Upper lobe of left lung (tissue), 6 donors: Measurements from ENCODE around the gene MUC16. TPM values are rescaled to one million over a fixed set of nuclear protein-coding genes. Genes with fewer than 3 reads are reported as not detected.
A peak's percentile ranks its signal among the peaks of the same experiment; 100 is the strongest.

ENCODE experiments used
- ATAC-seq, 2 donors: fragments of 200-7000 bp; cut with Tn5 transposase; one replicate each; pipeline ENCODE4 v1.9.1; 2022; ENCODE audit warnings: mild to moderate bottlenecking in 2 of 2, moderate library complexity in 2 of 2; ENCODE audit not compliant: low FRiP score in 2 of 2
- DNase-seq, 2 donors: peaks; one replicate each; pipeline ENCODE4 v3.0.0-alpha.2; 2019 to 2020
- H3K27ac ChIP-seq, 4 donors: fragments of 200-600 bp; sonication (generic); one replicate each; pipeline ENCODE4 v1.5.1; 2016 to 2019
- H3K27me3 ChIP-seq, 4 donors: fragments of 200-600 bp; sonication (generic); one replicate each; pipeline ENCODE4 v1.5.1; 2017 to 2019
- H3K36me3 ChIP-seq, 4 donors: fragments of 200-600 bp; sonication (generic); one replicate each; pipeline ENCODE4 v1.5.1; 2016 to 2019
- H3K4me1 ChIP-seq, 4 donors: fragments of 200-600 bp; sonication (generic); one replicate each; pipeline ENCODE4 v1.5.1; 2018 to 2019
- H3K4me3 ChIP-seq, 4 donors: fragments of 200-600 bp; sonication (generic); one replicate each; pipeline ENCODE4 v1.5.1; 2017 to 2019; ENCODE audit warnings: mild to moderate bottlenecking in 2 of 4, moderate library complexity in 1 of 4
- H3K9me3 ChIP-seq, 4 donors: fragments of 200-600 bp; sonication (generic); one replicate each; pipeline ENCODE4 v1.5.1; 2018 to 2019
- CTCF ChIP-seq, 6 experiments: fragments of 450-650 bp in 4 of 6; fragments of 200-600 bp in 2 of 6; sonication (generic) in 2 of 6; IDR thresholded peaks; one replicate each; pipeline ENCODE4 v1.5.1; 2016 to 2019; ENCODE audit warnings: antibody characterized with exemption in 6 of 6
- EP300 ChIP-seq, 4 donors: sonication (generic); formaldehyde crosslinking; IDR thresholded peaks; one replicate each; pipeline ENCODE4 v1.5.1; 2017; ENCODE audit warnings: antibody characterized with exemption in 4 of 4, control low read depth in 2 of 4
- POLR2A ChIP-seq, 4 donors: fragments of 450-650 bp; IDR thresholded peaks; one replicate each; pipeline ENCODE4 v1.5.1; 2016 to 2017; ENCODE audit warnings: antibody characterized with exemption in 4 of 4, mild to moderate bottlenecking in 2 of 4
- POLR2AphosphoS5 ChIP-seq, 2 donors: sonication (generic); formaldehyde crosslinking; IDR thresholded peaks; one replicate each; pipeline ENCODE4 v1.5.1; 2017; ENCODE audit warnings: antibody characterized with exemption in 2 of 2
- WGBS, 2 donors: methylation state at CpG; one replicate each; pipeline ENCODE4 v1.1.5; 2017 to 2018; 5-methylcytosine and 5-hydroxymethylcytosine counted together
- total RNA-seq, 6 donors: library from RNA; depleted of rRNA in 4 of 6; stranded (reverse); fragments of >200 nt in 4 of 6; gene quantifications; one replicate each; pipeline versions ENCODE4 v1.1.0 to v1.2.1, GENCODE V29; 2016 to 2021
- donor health status: DM: no; HTN: no; CAD: no; lungs with moderate emphysema.
- donor health status: DM: no; HTN: yes; CAD: no; lungs with severe emphysema.

Gene MUC16
- total RNA-seq, 6 donors from 2014 or later = 0.15 to 24.7 (median 0.82) TPM

GRCh38 chr19:9010693-9011092, 484 bp upstream of the MUC16 start:
- Histone ChIP-seq H3K4me3 (no peak overlapping the region), H3K27me3 (no peaks in the 10 kb centered on the region), H3K9me3 (no peaks in the 10 kb centered on the region), H3K36me3 (no peaks in the 10 kb centered on the region), H3K4me1 (no peaks in the 10 kb centered on the region), H3K27ac (no peak overlapping the region)
- 79 to 100% methylated on average over 1 to 12 of the region's 12 CpGs for WGBS, 2 donors
- peak in 1 of 2 donors; percentile 12 for ATAC-seq
- no peak for DNase-seq
- no peak for TF ChIP-seq EP300 (IDR thresholded peaks at IDR 0.05)
- TF ChIP-seq POLR2A (IDR thresholded peaks at IDR 0.05) = no peak
- TF ChIP-seq CTCF (IDR thresholded peaks at IDR 0.05) = no peak
- TF ChIP-seq POLR2AphosphoS5 (IDR thresholded peaks at IDR 0.05) = no peak

DNA sequence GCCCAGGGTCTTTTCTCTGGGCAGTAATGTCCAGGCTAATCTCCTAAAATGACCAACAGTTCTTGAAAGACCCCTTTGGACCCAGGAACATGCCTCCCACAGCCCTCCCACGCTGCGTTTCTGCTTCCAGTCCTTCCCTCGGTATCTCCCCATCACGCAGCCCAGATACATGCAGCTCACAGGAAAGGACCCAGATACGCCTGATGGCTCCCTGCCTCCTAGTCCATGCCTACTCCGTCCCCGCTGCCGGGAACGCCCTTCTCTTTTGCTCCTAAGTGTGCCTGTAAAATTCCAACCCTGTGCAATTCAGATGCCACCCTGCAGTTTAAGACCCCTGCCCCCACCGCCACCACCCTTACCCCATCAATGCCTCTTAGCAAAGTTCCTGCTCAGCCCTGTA, 778 bp downstream of the MUC16 start:
- TF ChIP-seq EP300 (IDR thresholded peaks at IDR 0.05) = no peak
- H3K27ac ChIP-seq = no peak overlapping the region
- WGBS, 2 donors = 67 to 77% methylated on average over 10 of the region's 10 CpGs
- no peaks in the 10 kb centered on the region for H3K36me3 ChIP-seq
- no peak for ATAC-seq
- H3K27me3 ChIP-seq = no peaks in the 10 kb centered on the region
- H3K9me3 ChIP-seq = no peaks in the 10 kb centered on the region
- no peaks in the 10 kb centered on the region for H3K4me1 ChIP-seq
- no peak overlapping the region for H3K4me3 ChIP-seq
- DNase-seq = no peak

- no peak overlapping the region for H3K27ac ChIP-seq
- no peaks in the 10 kb centered on the region for H3K27me3 ChIP-seq
- WGBS, 2 donors = 56% methylated on average over 10 of the region's 10 CpGs; no CpG with 5 or more reads in 1 of the 2 donors
- H3K4me1 ChIP-seq = no peaks in the 10 kb centered on the region
- no peak for DNase-seq
- H3K4me3 ChIP-seq = no peak overlapping the region
- peak in 1 of 2 donors; percentile 31 for ATAC-seq
- no peaks in the 10 kb centered on the region for H3K36me3 ChIP-seq
- TF ChIP-seq POLR2AphosphoS5 (IDR thresholded peaks at IDR 0.05) (no peak), EP300 (IDR thresholded peaks at IDR 0.05) (no peak), CTCF (IDR thresholded peaks at IDR 0.05) (no peak), POLR2A (IDR thresholded peaks at IDR 0.05) (no peak)
- no peaks in the 10 kb centered on the region for H3K9me3 ChIP-seq
Observed at GRCh38 chr19:9008667-9009066, 1.5 kb downstream of the MUC16 start.

- no peak for DNase-seq
- 87 to 89% methylated on average over 5 of the region's 5 CpGs for WGBS, 2 donors
- Histone ChIP-seq H3K4me1 (no peaks in the 10 kb centered on the region), H3K4me3 (no peak overlapping the region), H3K36me3 (no peaks in the 10 kb centered on the region), H3K27ac (no peak overlapping the region), H3K9me3 (no peaks in the 10 kb centered on the region), H3K27me3 (no peaks in the 10 kb centered on the region)
- TF ChIP-seq POLR2AphosphoS5 (IDR thresholded peaks at IDR 0.05) (no peak), POLR2A (IDR thresholded peaks at IDR 0.05) (no peak), CTCF (IDR thresholded peaks at IDR 0.05) (no peak), EP300 (IDR thresholded peaks at IDR 0.05) (no peak)
- peak in 1 of 2 donors; percentile 42 for ATAC-seq
Observed at GRCh38 chr19:9000933-9001332, 9.3 kb downstream of the MUC16 start.

DNA sequence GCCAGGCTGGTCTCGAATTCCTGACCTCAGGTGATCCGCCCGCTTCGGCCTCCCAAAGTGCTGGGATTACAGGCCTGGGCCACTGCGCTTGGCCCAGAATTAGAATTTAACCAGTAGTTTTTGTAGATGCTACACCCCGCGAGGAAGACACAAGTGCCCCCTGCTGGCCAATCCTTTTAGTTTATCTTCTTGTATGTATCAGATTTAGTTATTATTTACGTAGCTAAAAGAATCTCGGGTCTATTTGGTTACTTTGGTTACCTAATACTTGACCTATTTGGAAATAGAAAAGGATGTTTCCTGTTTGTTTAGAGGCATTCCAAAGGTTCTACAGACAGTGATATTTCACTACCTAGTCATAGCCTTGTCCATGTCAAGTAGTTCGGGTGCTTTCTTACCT, 22.0 kb downstream of the MUC16 start:
- Histone ChIP-seq H3K4me3 (no peak overlapping the region), H3K9me3 (no peaks in the 10 kb centered on the region), H3K36me3 (no peaks in the 10 kb centered on the region), H3K27ac (no peak overlapping the region), H3K27me3 (no peaks in the 10 kb centered on the region), H3K4me1 (no peaks in the 10 kb centered on the region)
- no peak for ATAC-seq
- DNase-seq = no peak
- WGBS, 2 donors = 66 to 69% methylated on average over 10 of the region's 10 CpGs
- TF ChIP-seq POLR2A (IDR thresholded peaks at IDR 0.05) = no peak
- TF ChIP-seq POLR2AphosphoS5 (IDR thresholded peaks at IDR 0.05) = no peak
- no peak for TF ChIP-seq EP300 (IDR thresholded peaks at IDR 0.05)
- no peak for TF ChIP-seq CTCF (IDR thresholded peaks at IDR 0.05)
